NCI-H2227 (cell line): Measurements from ENCODE around the gene TIMM29.

Experiments
- DNase-seq: peaks from one replicate; lab custom pipeline; 2025; ENCODE audit not compliant: unreplicated experiment; lab: John Stamatoyannopoulos, UW

Gene TIMM29

DNA sequence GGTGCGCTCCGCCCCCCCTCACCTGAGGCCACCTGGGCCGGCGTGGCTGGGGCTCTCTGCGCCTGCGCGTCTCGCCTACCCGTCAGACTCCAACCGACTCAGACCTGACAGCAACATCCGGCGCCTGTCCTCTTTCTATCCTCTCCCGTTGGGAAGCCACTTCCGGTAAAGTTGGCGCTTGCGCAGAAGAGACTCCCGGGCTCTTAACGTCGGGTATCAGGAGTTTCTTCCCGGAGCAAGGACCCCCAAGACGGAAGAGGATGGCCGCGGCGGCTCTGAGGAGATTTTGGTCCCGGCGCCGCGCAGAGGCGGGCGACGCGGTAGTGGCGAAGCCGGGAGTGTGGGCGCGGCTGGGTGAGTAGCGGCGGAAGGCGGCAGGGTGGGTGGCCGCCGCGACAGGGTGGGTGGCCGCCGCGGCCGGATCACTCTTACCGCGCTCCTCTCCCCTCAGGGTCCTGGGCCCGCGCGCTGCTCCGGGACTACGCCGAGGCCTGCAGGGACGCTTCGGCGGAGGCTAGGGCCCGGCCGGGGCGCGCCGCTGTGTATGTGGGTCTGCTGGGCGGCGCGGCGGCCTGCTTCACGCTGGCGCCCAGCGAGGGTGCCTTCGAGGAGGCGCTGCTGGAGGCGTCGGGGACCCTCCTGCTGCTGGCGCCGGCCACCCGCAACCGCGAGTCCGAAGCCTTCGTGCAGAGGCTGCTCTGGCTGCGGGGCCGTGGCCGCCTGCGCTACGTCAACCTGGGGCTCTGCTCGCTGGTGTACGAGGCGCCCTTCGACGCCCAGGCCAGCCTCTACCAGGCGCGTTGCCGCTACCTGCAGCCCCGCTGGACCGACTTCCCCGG is at the start of gene TIMM29, which contains the start of gene YIPF2:
Gene TIMM29 (plus strand): TSS at position 249 of the 839 bp plus-strand sequence. CDS start 12 bp downstream, at position 261.
Gene YIPF2 (minus strand): TSS at position 77 of the 839 bp plus-strand sequence. CDS start 229 bp downstream, outside the sequence.
- peak; percentile 96 for DNase-seq

DNA sequence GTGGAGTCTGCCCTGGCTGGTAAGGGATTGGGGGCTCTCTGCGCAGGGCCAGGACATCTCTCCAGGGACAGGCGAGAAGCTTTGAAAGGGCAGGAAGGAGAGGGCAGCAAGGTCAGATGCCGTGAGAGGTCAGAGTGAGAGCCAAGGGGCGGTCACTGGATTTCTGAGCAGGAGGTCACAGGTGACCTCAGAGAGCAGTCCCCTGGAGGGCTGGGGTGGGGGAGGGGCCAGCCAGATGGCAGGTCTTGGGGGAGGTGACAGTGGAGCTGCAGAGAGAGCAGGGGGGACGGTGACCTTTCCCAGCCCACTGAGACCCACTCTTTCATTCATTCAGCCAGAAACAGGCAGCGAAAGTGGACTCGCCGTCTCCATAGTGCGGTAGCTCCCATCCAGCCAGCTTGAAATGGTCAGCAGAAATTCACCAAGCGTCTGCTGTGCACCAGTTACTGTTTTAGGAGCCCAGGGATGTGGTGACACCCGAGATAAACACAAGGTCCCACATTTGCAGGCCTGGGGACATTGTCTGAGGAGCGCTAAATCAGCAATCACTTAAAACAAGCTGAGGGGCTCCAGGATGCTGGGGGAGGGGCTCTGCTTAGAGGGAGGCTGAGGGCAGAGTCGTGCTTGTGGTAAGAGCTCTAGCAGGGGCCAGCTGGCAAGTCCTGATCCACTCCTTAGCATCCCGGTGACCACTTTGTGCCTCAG is 47.1 kb upstream of the TIMM29 start:
- no peak for DNase-seq

DNA sequence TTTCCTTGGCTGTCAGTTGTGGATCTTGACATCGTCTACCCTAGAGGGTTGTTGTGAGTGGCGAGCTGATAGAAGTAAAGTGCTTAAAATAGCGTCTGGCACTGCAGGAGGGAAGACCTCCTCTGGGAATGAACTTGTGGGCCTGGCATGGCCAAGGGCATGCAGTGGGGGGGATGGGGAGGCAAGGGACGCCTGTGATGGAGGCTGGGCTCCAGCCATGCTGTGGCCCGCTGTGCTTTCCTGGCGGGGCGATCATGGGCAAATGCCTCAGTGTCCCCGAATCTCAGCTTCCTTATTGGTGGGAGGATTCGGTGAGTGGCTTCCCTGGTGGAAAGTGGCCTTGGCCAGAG is 46.5 kb upstream of the TIMM29 start:
- no peak for DNase-seq

DNA sequence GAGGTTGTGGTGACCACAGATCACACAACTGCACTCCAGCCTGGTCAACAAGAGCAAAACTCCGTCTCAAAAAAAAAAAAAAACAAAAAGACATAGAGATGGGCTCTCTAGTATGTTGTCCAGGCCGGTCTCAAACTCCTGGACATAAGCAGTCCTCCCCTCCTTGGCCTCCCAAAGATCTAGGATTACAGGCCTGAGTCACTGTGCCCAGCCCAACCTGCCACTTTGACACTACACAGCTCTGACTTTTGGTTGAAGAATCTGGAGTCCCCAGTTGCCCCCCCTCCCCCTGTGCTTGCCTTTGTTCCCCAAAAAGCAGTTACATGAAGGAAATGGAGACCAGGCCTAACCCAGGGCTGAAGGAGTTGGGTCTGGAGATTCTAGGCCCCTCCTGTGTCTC is 44.3 kb upstream of the TIMM29 start:
- DNase-seq = no peak

DNA sequence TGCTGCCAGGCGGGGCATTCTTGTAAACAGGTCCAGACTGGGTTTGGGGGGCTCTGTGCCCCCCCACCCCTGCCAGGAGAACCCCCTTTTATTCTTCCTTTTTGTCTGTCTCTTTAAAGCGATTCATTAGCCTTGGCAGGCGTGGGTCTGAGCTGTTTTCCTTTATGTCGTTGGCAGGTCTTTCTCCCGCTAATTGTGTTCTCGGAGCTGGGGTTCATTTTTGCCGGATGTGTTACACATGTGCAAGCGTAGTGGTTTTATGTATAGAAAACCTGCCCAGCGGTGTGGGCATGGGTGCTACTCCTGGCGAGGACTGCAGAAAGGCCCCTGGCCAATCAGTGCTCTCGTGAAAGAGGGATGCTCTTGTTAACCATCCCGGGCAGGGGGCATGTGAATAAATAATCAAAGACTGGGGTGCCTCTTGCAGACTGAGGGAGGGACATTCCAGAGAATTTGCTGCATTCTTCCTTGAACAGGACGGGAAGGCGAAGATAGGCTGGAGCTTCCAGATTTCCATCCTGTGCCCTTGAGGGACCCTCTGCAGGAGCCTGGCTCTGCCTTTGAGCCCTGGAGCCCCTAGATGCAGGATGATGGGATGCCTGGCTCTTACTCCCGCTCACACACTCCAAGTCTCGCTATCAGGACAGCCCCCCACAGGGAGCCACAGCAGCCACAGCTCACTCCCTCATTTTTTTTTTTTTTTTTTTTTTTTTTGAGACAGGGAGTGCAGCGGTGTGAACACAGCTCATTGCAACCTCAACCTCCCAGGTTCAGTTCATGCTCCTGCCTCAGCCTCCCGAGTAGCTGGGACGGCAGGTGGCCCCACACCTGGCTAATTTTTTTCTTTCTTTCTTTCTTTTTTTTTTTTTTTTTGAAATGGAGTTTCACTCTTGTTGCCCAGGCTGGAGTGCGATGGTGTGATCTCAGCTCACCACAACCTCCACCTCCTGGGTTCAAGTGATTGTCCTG is 43.1 kb upstream of the TIMM29 start:
- DNase-seq = peak; percentile 11

DNA sequence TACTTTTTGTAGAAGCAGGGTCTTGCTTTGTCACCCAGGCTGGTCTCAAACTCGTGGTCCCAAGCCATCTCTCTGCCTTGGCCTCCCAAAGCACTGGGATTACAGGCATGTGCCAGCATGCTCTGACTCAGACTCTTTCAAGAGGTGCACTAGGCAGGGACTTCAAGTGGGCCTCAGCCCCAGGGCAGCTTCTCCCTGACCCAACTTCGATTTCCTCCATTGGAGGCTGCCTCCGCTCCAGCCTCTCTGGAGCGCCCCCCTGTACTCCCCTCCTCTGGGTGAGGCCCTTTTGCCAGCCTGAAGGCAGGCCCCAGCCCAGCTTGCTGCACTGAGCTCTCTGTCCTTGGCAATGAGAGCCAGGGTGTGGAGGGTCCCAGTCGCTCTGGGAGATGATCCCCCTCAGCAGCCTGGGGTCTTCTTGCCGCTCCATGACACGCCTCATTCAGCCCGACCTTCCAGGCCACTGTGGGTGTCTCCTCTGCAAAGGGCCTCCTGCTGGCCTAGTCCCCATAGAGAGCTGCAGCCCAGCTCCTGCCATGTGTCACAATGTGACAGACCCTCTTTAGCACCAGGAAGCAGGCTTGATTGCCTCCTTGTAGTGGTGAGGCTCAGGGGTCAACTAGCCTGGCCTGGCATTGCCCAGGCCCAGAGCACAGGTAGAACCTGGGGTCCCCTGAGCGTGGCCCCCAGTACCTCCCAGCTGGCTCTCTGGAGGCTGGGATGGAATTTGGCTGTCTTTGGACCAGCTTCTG is 40.8 kb upstream of the TIMM29 start:
- no peak for DNase-seq

DNA sequence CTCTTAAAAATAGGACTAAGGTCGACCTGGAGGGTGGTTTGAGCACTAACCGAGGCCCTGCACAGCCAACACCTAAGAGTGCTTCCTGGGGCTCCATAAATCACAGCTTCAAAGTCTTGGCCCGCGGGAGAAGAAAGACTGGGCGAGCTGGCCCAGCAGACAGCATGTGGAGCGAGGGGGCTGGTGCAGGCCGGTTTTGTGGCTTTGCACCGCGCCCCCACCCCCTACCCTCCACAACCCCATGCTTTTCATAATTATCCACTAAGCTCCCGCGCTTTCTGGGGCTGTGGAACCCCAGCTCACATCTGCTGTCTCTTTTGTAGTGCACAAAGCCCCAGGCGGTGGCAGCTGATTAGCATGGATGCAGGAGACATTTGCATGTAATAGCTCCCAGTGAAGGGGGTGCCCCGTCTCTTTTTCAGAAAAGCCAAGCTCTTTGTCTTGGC is 40.2 kb upstream of the TIMM29 start:
- DNase-seq = peak; percentile 52

DNA sequence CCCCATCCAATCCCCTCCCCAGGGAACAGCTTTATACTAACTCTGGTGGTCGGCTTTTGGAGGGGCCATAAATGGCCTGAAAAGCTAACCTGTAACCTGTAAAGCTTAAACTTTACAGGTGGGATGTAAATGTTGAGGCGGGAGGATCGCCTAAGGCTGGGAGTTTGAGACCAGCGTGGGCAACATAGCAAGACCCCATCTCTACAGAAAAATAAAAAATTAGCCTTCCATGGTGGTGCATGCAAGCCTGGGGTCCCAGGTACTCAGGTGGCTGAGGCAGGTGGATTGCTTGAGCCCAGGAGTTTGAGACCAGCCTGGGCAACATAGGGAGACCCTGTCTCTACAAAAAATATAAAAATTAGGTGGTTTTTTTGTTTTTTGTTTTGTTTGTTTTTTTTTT is 38.7 kb upstream of the TIMM29 start:
- no peak for DNase-seq

DNA sequence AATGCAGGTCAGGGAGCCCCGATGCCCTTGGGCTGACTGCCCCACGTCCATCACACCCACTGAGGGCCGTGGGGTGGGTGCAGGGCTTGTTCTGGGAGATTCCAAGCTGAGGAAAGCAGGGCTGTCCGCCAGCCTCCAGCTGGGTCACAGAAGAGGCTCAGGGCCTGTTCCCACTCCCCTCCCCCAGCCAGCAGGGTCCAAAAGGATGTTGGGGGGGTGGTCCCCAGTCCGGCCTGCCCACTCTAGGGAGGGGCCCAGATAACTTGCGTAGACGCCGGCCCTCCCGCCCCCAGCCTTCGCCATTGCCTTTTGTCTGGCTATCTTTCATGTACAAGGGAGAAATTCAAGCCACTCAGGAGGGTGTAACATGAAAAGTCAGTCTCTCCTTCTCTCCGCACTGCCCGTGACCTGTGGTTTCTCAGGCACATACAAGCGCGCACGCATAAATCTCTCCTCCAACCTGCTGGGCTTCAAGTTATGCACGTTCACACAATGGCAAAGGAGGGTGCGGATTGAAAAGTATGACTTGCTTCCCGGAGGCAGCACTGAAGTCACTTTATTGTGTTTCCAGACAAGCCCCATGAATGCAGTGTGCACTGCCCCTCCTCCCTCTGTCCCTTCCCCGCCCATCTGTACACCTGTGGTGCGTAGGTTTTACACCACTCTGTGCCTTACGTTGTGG is 37.1 kb upstream of the TIMM29 start:
- DNase-seq = no peak

DNA sequence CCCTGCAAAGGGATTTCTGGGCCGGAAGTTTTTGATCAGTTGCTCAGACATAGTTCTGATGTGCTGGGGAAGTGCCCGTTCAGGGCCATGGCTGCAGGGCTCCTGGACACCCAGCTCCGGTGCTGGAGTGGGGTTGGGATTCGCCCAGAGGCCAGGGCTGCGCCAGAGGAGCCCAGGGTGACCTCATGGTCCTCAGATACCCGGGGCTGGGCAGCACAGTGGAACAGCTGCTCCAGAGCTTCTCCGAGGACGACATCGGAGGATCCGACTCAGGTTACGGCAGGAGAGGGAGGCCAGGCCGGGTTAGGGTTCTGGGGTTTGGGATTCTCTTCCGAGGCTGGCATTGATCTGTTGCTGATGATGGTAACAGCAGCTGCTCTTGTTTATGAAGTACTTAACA is 36.4 kb upstream of the TIMM29 start:
- DNase-seq = no peak

DNA sequence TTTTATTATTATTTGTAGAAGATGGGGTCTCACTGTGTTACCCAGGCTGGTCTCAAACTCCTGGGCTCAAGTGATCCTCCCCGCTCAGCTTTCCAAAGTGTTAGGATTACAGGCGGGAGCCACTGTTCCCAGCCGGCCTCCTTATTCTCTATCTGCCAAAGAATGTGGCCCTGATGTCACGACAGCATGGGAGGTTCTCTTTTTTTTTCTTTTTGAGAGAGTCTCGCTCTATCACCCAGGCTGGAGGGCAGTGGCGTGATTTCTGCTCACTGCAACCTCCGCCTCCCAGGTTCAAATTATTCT is 33.7 kb upstream of the TIMM29 start:
- DNase-seq = no peak

DNA sequence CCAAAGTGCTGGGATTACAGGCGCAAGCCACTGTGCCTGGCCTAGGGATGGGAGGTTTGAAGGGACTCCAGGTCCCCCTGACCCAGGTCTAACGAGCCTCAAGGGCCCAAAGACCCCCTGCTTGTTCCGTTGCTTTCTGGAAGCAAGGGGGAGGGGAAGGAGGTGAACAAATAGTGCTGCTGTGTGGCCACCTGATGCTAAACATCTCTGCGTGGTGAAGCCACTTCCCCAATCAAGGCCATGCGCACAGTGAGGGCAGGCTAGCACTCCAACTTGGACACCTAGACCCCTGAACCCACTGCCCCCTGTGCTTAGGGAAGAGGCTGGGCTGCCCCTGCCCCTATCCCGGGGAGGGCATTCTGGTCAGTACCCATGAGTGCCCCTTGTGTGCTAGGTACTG is 33.2 kb upstream of the TIMM29 start:
- no peak for DNase-seq

DNA sequence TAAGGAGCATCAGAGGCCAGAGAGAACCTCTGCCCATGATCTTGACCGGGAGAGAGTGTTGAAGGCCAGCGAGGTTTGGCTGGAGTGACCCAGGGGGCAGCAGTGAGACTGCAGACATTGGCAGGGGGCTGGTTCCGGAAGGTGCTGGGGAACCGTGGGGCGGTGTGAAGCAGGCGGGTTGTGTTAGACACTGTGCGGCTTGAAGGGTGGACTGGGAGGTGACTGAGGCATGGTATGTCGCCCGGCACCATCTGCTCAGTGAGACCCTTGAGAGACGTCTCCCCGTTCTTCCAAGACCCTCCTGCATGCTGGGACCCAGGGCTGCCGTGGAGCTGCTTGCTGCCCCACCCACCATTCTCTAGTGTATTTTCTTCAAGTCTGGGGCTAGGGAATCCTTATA is 32.7 kb upstream of the TIMM29 start:
- DNase-seq = no peak

DNA sequence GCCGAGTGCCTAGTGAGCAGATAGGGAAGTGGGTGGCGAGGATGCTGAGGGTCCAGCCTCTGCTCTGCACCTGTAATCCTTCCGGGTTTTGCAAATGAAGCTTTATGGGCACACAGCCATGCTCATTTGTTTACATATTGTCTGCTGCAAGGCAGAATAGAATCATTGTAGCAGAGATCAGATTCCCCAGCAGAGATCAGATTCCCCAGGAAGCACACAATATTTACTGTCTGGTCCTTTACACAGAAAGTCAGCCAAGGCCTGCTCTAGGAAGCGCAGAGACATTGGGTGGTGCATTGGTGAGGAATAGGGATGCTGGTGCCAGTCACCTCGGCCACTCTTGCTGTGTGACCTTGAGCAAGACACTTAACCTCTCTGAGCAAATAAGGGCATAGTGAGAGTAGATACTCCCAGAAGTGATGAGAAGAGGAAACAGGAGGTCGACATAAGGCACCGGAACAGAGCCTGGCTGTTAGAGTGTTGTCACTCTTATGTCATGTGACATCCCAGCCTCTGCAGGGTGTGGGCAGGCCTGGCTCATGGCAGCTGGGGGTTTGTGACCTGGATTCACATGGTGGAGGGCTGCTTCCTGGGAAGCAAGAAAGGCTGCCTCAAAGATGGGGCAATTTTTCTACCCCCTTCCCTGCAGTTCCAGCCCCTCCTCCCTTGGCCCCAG is 31.6 kb upstream of the TIMM29 start:
- DNase-seq = no peak

DNA sequence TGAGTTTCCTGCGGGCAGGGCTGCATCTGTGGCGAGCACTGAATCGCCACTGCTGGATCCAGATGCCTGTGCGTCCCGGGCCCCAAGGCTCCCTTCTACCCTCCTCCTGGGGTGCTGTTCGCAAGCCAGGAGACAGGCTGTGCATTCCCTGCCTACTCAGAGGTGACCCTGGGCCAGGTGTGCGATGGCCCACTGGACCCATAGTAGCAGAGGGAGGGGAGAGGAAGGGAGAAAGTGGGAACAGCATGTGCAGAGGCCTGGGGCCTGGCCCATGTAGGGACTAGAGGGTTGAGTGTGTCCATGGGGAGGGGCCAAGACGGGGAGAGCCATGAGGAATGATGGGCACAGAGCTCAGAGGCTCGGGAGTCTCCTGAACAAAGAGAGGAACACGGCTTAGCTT is 30.0 kb upstream of the TIMM29 start:
- DNase-seq = no peak

DNA sequence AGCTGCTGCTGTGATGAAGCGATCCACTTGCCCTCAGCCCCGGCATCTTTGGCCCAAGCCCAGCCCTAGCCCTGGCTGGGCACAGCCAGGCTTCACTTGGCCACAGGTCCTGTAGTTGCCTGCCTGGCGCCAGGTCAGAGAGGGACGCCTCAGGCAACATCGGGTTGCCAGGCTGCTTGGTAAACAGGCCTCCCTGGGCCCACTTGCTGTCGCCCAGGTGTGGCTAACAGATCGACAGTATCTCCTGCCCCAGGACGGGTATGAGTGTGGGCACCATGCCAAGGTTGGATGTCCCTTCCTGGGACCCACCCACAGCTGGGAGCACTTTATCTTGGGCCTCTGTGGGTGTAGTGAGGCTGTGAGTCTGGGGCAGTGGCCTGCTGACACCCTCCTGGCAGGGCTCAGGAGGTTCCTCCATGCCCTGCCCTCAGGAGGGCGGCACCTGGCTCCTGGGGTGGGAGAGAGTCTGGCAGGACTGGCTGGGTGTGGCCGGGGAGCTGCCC is 29.4 kb upstream of the TIMM29 start:
- no peak for DNase-seq

DNA sequence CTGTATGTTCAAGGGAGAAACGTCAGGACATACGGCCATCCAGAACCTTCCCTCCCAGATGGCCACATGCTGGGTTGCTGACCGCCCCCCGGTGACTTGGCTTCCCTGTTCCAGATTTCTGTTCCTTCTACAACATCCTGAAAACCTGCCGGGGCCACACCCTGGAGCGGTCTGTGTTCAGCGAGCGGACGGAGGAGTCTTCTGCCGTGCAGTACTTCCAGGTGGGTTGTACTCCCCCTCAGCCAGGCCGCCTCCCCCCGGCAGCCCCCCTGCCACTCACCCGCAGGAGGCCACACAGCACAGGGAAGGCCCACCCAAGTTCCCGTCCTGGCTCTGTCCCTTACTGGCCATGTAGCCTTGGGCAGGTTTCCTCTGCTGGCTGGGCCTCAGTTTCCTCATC is 20.7 kb upstream of the TIMM29 start:
- DNase-seq = no peak

DNA sequence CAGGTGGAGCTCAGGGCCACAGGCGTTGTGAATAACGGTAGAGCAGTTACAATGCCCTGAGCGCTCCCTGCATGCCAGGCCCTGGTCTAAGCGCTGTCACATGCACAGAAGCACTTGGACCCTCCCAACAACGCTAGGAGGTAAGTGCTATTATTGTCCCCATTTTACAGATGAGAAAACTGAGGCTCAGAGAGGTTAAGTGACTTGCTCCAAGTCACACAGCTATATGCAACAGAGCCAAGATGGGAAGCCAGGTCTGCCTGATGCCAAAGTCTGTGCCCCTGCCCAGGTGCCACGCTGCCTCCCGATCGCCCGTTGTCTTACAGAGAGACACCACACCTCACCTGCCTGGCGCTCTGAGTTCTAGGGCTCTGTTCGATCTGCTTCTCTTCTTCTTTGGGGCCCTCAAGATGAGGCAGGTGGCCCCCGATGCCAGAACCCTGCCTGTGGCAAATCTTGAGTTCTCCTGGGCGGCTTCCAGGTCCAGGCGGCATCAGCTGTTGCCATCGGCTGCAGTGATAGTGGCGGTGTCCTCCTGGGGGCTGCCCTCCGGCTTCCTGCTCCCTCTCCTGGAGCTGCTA is 20.1 kb upstream of the TIMM29 start:
- no peak for DNase-seq
